OCI-LY3 (cell line): ENCODE measurements around the gene PLAAT4.

Experiments
- H2AFZ ChIP-seq: fragments of 200-600, 300-600 bp; shearing (Covaris generic); 2 replicates; pipeline ENCODE4 v1.6.0; 2014; ENCODE audit warnings: antibody characterized with exemption, low read depth, low read length
- H3K27ac ChIP-seq: fragments of 200-600, 300-600 bp; sonication (generic); 2 replicates; pipeline ENCODE4 v1.5.1; 2014; ENCODE audit warnings: mild to moderate bottlenecking, low read length, moderate library complexity, mixed read lengths
- H3K27me3 ChIP-seq: fragments of 200-600, 300-600 bp; sonication (generic); 2 replicates; pipeline ENCODE4 v1.6.1; 2014; ENCODE audit warnings: low read depth, low read length, mixed read lengths
- H3K36me3 ChIP-seq: fragments of 200-600, 300-600 bp; sonication (generic); replicated peaks from 2 replicates; pipeline ENCODE3; 2014; ENCODE audit warnings: low read depth, low read length, mixed read lengths
- H3K4me1 ChIP-seq: fragments of 300-600, 200-600 bp; sonication (generic); 2 replicates; pipeline ENCODE4 v1.6.1; 2014; ENCODE audit warnings: low read length, mixed read lengths
- H3K4me2 ChIP-seq: fragments of 200-600, 300-600 bp; sonication (generic); 2 replicates; pipeline ENCODE4 v1.6.1; 2014; ENCODE audit warnings: low read length, mixed read lengths
- H3K4me3 ChIP-seq: fragments of 300-600, 200-600 bp; sonication (generic); 2 replicates; pipeline ENCODE4 v1.5.1; 2014; ENCODE audit warnings: antibody characterized with exemption, mild to moderate bottlenecking, low read length, moderate library complexity
- H3K79me2 ChIP-seq: fragments of 300-600, 200-600 bp; shearing (Covaris generic); 2 replicates; pipeline ENCODE4 v1.6.1; 2014; ENCODE audit warnings: mild to moderate bottlenecking, low read length, mixed read lengths
- H3K9ac ChIP-seq: fragments of 300-600, 200-600 bp; shearing (Covaris generic); 2 replicates; pipeline ENCODE4 v1.6.0; 2014; ENCODE audit warnings: mild to moderate bottlenecking, low read length, moderate library complexity
- H3K9me3 ChIP-seq: fragments of 200-600, 300-600 bp; shearing (Covaris generic); 2 replicates; pipeline ENCODE4 v1.6.1; 2014; ENCODE audit warnings: low read length, mixed read lengths; ENCODE audit not compliant: insufficient read depth
- H4K20me1 ChIP-seq: fragments of 200-600, 300-600 bp; sonication (generic); 2 replicates; pipeline ENCODE4 v1.6.1; 2016; ENCODE audit warnings: low read length, mixed read lengths; ENCODE audit not compliant: insufficient read depth
- CTCF ChIP-seq: fragments of 200-600, 300-600 bp; sonication (generic); IDR thresholded peaks from 2 replicates; pipeline ENCODE4 v1.5.1; 2014; ENCODE audit warnings: antibody characterized with exemption, low read length, low read depth
- EZH2phosphoT487 ChIP-seq: fragments of 200-600 bp; shearing (Covaris generic); IDR thresholded peaks from 2 replicates; pipeline ENCODE4 v1.6.1; 2018; ENCODE audit warnings: antibody characterized with exemption, mixed run types, low read depth

The PLAAT4 gene

GRCh38 chr11:63592975-63593395 is 56.4 kb downstream of the PLAAT4 start:
- Histone ChIP-seq H3K9ac (no peak overlapping the region), H3K4me1 (peaks cover 9% of the 10 kb centered on the region), H3K79me2 (no peaks in the 10 kb centered on the region), H3K27me3 (no peaks in the 10 kb centered on the region), H3K9me3 (no peaks in the 10 kb centered on the region), H3K4me3 (no peak overlapping the region), H2AFZ (no peak overlapping the region), H4K20me1 (no peaks in the 10 kb centered on the region), H3K4me2 (no peak overlapping the region), H3K36me3 (no peaks in the 10 kb centered on the region), H3K27ac (no peak overlapping the region)
- peak; percentile 78 for TF ChIP-seq CTCF
- no peak for TF ChIP-seq EZH2phosphoT487

GRCh38 chr11:63595296-63595695 is 58.7 kb downstream of the PLAAT4 start:
- H3K4me3 ChIP-seq, result no peak overlapping the region
- H3K9ac ChIP-seq, result no peak overlapping the region
- TF ChIP-seq CTCF (no peak), EZH2phosphoT487 (no peak)
- H3K27me3 ChIP-seq, result no peaks in the 10 kb centered on the region
- no peaks in the 10 kb centered on the region for H3K79me2 ChIP-seq
- peaks cover 9% of the 10 kb centered on the region for H3K4me1 ChIP-seq
- H3K4me2 ChIP-seq, result no peak overlapping the region
- H3K9me3 ChIP-seq, result no peaks in the 10 kb centered on the region
- H2AFZ ChIP-seq, result no peak overlapping the region
- no peaks in the 10 kb centered on the region for H3K36me3 ChIP-seq
- no peak overlapping the region for H3K27ac ChIP-seq
- H4K20me1 ChIP-seq, result no peaks in the 10 kb centered on the region
